AG08395 (cell line): ENCODE results near the gene CAPN10.
A peak's percentile ranks its signal among the peaks of the same experiment; 100 is the strongest.
"Not testable (repeated sequence)": the region's sequence is repeated elsewhere in the genome, so short reads cannot be mapped to it uniquely, and the experiment has no call there.

Source experiments
- DNase-seq: peaks from one replicate; pipeline ENCODE4 v3.0.0; 2012; ENCODE audit warnings: mixed read lengths, low spot score

The CAPN10 gene, protein sequence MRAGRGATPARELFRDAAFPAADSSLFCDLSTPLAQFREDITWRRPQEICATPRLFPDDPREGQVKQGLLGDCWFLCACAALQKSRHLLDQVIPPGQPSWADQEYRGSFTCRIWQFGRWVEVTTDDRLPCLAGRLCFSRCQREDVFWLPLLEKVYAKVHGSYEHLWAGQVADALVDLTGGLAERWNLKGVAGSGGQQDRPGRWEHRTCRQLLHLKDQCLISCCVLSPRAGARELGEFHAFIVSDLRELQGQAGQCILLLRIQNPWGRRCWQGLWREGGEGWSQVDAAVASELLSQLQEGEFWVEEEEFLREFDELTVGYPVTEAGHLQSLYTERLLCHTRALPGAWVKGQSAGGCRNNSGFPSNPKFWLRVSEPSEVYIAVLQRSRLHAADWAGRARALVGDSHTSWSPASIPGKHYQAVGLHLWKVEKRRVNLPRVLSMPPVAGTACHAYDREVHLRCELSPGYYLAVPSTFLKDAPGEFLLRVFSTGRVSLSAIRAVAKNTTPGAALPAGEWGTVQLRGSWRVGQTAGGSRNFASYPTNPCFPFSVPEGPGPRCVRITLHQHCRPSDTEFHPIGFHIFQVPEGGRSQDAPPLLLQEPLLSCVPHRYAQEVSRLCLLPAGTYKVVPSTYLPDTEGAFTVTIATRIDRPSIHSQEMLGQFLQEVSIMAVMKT

DNA sequence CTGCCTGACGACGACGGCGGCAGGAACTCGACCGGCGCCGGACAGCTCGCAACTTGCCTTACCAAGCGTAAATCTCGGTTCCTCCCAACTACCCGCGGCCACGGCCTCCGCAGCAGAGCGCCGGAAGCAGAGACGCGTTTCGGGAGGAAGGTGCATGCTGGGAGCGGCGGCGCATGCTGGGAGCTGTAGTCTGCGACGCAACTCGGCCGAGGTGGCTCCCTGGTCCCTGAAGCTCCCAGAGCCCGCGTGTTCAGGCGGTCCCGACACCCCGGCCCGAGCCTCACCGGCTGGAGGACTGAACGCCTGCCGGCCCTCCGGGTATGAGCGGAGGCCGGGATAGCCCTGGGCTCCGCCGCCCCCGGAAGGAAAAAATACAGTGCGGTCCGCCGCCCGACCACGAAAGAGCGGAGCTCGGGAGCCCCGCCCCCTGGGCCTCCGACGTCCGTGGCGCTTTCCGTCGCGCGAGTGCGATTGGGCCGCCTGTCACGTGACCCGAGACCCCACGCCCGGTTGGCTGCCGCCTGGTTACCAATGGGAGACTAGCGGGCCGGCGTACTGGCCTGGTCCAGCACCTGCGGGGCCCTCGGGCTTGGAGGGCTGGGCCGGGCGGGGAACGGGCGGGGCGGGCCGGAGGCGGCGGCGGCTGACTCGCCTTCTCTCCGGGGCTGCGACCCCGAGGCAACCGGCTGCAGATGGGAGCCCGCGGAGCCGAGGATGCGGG, at the start of gene CAPN10:
Gene CAPN10, plus strand, starts transcription at position 537 of the 721 bp plus-strand sequence. Its CDS starts 178 bp downstream, at position 715.
- DNase-seq, result peak; percentile 98

DNA sequence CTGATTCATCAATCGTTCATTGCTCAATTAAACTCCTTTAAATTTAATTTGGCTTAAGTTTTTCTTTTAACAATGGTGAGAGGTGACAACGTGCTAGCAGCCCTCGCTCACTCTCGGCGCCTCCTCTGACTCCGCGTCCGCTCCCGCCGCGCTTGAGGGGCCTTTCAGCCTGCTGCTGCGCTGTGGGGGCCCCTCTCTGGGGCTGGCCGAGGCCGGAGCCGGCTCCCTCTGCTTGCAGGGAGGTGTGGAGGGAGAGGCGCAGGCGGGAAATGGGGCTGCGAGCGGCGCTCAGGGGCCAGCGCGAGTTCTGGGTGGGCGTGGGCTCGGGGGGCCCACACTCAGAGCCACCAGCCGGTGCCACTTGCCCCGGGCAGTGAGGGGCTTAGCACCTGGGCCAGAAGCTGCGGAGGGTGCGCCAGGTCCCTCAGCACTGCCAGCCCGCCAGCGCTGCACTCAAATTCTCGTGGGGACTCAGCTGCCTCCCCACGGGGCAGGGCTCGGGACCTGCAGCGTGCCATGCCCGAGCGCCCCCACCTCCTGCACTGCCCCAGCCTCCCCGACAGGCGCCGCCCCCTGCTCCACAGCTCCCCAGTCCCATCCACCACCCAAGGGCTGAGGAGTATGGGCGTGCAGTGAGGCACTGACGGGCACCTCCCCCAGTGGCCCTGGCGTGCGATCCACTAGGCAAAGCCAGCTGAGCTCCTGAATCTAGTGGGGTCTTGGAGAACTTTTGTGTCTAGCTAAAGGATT, 48.3 kb upstream of the CAPN10 start:
- no peak for DNase-seq

DNA sequence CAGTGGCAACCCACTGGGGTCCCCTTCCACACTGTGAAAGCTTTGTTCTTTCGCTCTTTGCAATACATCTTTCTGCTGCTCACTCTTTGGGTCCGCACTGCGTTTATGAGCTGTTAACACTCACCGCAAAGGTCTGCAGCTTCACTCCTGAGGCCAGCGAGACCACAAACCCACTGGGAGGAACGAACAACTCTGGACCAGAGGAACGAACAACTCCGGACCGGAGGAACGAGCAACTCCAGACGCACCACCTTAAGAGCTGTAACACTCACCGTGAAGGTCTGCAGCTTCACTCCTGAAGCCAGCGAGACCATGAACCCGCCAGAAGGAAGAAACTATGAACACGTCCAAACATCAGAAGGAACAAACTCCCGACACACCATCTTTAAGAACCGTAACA, 47.4 kb upstream of the CAPN10 start:
- DNase-seq, result not testable (repeated sequence)

DNA sequence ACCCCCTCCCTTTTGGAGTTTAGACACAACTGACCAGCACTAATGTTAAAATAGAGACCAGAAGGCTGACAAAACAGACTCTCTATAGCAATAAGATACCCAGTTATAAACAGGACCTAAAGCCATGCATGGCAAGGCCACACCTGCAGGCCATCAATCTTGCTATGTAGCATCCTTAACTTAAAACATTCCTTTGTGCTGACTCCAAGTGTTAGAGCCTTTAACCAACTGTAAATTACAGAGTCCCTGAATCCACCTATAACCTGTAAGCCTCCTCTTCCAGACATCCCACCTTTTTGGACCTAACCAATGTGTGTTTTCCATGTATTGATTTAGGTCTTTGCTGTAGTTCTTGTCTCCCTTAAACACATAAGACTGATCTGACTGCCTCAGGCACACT, 46.6 kb upstream of the CAPN10 start:
- no peak for DNase-seq

DNA sequence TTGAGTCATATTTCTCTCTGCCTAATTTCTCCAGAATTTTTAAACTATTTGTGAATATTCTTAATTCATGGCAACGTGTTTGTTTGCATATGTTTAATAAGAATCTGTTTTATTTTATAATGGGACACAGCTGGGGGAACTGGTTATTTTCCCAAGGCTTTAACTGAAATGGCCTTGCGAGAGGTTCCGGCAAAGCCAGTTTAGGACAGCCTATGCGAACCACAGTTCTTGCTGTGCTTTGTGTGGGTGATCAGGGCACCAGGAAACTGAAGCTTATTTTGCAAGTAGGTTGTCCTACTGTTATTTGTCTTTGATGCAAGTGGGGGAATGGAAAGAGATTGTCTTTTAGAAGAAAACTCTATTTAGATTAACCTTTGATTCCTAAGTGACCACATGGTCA, 35.2 kb upstream of the CAPN10 start:
- no peak for DNase-seq

DNA sequence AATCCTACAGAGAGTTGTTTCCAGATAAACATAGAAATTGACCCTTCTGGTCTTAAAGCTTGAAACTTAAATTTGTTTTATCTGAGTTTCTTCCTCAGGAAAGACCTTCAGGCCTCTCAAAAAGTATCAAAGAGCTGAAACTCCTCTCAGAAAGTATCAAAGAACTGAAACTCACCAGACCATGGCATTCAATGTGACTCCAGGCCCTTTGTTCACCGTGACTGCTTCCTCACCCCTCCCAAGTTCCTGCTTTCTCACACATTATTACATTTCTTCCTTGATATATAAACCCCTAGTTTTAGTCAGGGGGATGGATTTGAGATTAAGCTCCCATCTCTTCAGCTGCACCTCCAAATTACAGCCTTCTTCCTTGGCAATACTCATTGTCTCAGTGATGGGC, 34.7 kb upstream of the CAPN10 start:
- no peak for DNase-seq

DNA sequence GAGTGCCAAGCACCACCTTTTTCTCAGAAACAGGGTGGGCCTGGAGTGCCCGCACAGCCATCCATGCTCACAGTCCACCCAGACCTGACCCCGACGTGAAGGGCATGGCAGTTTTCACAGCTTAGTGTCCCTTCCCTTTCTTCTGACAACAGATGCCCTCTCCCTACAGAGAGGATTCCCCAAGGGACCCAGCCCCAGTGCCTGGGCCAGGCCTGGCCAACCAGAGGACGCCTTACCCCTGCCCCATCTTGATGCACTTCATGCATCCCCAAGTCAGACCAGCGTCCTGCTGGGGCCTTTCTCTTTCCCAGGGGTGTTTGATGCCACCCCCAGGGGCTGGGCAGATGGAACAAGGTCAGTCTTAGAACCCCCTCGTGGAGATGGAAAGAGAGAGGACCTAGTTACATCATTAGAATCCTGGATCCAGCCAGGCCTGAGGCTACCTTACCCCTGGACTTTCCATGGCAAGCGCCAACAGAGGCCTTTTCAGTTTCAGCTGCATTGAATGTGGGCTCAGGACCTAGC, 32.5 kb upstream of the CAPN10 start:
- no peak for DNase-seq

DNA sequence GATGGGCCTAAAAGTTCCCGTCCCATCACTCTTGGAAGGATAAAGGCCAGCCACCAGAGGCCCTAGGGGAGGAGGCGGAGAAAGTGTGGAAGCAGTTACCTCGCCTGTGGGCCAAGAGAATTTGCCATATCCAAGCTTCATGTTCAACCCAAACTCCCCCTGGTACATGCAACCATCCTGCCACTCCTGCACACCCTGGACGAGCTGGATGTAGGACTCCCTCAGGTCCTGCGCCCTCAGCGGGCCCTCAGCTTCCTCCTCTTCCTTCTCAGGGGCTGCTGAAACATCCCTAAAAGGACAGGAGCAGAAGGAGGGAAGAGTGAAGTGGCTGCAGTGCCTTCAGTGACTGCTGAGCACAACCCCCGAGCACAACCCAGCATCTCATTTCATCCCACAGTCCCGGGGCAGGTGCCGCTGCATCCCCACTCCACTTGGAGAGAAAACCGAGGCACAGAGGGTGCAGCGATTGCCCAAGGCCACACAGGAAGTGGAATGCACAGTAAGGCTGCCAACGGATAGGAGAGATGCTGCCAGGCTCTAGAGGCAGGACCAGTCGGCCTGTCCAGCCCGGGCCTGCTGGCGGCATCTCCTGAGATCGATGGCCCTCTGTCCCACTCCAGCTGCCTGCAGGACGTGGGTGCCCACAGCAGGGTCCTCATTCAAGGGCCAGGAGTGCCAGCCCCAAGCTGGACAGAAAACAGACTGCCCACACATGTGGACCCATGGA, 31.6 kb upstream of the CAPN10 start:
- DNase-seq, result no peak

DNA sequence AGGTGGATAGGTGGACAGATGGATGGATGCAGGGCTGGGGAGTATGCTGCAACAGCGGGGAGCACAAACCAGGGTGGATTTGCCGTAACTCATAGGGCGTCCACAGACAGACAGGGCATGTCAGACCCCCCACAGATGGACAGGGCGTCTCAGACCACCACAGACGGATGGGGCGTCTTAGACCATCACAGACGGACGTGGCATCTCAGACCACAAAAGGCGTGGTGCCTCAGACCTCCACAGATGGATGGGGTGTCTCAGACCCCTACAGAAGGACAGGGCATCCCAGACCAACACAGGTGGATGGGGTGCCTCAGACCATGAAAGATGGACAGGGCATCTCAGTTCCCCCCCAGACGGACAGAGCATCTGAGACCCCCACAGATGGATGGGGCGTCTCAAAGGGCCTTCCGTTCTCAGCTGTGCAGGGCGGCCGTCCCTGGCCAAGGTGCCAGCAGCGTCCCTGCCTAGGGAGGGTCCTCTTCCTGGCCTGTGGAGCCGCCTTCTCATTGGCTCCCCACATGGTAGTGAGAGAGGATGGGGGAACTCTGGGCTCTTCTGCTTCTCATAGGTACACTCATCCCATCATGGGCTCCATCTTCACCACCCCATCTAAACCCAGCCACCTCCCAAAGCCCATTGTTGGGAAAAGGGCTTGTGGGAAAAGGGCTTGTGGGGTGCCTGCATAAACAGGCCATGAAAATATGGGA, 30.8 kb upstream of the CAPN10 start:
- no peak for DNase-seq

DNA sequence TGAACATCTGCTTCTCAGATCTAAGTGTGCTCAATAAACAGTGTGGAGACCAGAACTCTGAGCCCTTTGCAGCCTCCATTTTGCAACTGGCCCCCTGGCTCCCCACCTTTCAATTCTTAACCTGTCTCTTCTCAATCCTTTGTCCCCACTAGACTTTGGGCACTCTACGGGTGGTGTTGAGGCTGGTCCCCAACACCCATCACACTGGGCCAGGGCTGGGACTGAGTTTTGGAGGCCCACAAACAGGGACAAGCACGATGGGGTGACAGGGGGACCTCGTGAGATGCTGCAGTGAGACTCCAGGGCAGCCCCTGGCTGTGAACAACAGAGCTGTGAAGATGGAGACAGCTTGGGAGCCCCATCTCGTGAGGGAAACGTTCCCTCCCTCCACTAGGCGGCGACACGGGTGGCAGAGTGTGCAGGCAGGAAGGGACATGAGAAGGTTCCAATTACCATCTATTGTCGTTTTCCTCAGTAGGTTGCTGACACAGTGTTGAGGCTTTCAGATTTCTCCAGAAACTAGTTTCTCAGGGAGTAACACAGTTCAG, 29.9 kb upstream of the CAPN10 start:
- DNase-seq, result peak; percentile 43

DNA sequence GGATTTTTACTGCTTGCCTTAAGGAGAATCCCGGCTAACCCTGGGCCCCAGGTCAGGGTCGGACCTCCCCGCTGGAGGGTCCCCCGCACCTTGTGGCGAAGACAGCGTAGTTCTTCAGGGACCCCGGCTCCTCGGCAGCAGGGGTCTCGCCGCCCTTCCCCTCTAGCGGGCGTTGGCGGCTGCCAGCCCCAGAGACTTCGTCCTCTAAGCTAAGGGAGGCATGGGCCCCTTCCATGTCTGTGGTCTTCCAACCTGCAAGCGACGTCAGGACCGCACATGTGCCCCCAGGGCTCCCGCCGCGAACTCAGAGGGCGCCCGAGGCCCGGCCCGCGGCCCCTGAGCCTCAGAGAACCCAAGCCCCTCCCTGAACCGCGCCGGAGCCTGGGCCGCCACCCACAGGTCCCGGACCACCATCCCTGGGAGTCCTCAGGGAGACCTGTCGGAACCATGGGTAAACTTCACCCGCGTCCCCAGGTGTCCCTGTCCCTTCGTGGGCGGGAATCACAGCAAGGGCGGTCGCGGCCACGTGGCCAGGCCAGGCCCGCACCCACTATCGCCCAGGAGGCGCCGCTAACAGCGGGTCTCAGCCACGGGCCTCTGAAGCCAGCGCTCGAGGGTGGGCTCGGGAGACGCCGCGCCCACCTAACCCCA, 29.3 kb upstream of the CAPN10 start:
- DNase-seq, result no peak

DNA sequence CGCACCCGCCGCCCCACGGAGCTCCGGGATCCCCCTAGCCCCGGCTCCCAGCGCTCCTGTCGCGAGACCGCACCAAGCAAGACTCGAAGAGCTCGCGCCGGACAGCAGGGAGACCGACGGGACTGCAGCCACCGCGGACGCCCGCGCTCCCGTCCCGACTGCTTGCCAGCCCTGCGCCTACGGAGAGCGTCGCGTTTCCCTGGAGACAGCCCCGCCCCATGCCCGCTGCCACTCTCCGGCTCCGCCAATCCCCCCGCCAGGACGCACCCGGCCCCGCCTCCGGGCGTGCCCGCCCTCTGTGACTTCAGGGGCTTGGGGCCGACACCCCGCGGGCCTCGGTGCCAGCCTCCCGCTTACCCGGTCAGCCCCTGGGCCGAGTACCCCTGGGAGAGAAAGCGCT, 28.7 kb upstream of the CAPN10 start, which contains the start of gene ANKMY1:
Gene ANKMY1, minus strand, starts transcription at position 181 of the 400 bp plus-strand sequence. CDS start 653 bp downstream, outside the sequence.
- DNase-seq, result peak; percentile 94

DNA sequence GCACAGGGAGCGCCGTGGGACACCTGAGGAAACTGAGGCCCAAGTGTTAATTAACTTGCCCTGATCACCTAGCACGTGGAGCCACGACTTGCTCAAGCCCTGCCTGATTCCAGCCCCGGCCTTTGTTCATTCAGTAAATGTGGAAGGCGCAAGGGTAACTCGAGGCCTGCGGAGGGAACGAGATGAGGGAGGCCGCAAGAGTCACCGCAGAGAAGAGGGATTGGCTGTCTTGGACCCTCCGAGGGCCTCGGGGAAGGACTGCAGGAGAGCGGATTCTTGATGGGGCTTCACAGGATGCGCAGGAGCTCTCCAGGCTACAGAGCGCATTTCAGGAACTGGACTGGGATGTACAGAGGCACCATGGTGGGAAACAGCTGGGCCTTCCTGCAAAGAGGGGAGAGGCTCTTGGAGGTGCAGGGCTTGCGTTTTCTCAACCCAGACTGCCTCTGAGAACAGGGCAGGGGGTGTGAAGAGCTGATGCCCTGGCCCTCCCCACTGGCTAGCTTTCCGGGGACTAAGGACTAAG, 28.2 kb upstream of the CAPN10 start:
- no peak for DNase-seq

DNA sequence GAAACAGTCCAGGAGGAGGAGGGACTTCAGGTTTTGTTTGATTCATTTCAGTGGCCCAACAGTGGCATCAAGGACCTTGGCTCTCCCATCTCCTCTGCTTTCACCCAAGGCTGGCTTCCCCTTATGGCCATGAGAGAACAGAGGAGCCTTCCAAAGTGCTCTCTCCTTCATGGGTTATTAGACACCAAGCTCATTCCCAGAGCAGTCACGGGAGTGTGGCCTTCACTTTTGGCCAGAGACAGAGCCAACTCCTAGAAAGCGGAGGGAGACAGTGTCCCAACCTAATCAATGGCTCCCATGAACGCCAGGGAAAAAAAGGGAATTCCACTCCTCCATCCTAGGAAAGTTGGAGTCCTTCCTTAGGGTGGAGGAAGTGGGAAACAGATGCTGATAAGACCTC, 27.2 kb upstream of the CAPN10 start:
- no peak for DNase-seq

DNA sequence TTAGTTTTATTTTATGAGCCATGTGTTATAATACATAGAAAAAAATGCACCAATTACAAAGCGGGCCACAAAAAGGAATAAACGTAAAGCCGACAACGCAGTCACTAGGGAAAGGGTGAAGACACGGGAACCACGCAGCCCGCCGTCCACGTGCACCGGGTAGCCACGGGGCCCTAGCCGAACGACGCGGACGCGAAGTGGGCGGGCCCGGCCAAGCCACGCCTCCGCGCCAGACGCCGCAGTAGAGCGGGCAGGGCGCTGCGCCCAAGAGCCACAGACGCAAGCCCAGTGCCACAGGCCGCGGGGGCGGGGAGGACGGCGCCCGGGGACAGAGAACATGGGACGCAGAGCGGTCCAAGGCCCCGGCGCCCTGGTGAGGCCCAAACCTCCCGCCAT, 26.5 kb upstream of the CAPN10 start, which contains the start of gene DUSP28:
Gene DUSP28, plus strand, starts transcription at position 274 of the 396 bp plus-strand sequence. CDS start 328 bp downstream, outside the sequence.
- peak; percentile 91 for DNase-seq

DNA sequence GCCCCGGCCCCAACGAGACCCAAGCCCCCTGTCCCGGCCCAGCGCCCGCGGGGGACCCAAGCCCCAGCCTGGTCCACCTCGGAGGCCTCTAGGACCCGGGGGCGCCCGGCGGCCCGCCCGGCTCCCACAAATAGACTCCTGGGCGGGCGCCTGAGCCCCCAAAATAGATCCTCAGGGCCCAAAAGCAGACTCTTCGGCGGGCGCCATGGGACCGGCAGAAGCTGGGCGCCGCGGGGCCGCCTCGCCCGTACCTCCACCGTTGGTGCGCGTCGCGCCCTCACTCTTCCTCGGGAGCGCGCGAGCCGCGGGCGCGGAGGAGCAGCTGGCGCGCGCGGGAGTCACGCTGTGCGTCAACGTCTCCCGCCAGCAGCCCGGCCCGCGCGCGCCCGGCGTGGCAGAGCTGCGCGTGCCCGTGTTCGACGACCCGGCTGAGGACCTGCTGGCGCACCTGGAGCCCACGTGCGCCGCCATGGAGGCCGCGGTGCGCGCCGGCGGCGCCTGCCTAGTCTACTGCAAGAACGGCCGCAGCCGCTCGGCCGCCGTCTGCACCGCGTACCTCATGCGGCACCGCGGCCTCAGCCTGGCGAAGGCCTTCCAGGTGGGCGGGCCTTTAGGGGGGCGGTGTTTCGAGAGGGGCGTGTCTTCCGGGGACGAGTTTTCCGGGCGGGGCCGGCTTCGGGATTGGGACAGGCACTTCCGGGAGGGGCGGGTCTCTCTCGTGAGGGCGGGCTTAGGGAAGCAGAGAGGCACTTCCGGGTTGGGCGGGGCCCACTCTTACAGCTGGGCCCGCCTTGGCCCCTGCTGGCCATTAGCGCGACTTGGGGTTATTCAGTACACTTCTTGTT, 25.8 kb upstream of the CAPN10 start:
- DNase-seq, result peak; percentile 97

DNA sequence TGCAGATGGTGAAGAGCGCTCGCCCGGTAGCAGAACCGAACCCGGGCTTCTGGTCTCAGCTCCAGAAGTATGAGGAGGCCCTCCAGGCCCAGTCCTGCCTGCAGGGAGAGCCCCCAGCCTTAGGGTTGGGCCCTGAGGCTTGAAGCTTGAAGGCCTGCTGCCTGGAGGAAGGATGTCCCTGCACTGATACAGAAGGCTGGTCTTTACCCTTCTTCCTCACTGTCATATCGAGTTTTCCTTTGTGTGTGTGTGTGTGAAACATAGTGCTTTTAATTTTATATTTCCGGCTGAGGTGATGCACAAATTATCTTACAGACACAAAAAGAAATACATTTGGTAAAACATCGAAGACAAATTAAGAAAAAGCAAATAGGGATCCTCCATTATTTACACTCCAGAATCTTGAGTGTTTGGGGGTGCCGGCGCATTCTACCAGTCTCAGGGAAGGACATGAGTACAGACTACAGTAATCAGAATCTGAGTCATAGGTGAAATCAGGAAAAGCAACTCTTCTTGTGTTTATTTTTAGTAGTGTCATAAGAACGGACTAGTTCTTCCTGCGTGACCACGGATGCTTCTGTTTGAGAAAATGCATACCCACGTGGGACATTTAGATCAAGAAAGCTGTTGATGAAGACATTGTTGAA, 25.1 kb upstream of the CAPN10 start:
- DNase-seq, result no peak

DNA sequence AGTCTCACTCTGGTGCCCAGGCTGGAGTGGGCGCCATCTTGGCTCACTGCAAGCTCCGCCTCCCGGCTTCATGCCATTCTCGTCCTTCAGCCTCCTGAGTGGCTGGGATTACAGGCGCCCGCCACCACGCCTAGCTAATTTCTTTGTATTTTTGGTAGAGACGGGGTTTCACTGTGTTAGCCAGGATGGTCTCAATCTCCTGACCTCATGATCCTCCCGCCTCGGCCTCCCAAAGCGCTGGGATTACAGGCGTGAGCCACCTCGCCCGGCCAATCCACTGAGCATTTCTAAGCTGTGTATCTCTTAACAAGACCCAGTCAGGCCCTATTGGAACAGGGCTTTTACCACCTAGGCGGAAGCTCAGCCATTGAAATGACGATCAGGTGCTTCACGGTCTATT, 23.3 kb upstream of the CAPN10 start:
- DNase-seq, result not testable (repeated sequence)
